ENCODE results near the gene PNO1.

Gene PNO1

DNA sequence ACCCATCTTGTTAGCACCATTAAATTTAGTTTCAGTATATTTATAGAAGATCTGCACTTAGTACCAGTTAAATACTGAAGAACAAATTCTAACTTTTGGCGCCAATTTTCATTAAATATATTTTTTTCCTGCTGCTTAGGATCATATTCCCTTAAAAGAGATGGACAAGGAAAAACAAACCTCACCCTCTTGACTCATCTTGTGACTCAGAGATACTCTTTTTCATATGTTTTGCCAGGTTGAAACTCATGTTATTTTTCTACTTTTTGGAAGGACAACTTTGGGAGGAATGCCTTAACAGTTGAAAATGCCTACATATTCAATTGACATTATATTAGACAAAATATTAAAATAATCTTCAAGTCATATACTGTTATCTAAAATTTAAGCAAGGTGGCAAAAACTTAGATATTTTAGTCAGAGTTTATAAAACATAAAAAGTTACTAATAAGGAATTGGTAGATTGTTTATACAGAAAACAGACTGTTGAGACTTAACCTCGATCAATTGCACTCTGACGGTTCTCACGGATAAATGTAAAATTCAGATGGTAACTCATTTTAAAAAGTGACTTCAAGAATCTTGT, 36.2 kb downstream of the PNO1 start:
- DNase-seq (ENCODE audit: low read depth in 2 of 2), result no peak

DNA sequence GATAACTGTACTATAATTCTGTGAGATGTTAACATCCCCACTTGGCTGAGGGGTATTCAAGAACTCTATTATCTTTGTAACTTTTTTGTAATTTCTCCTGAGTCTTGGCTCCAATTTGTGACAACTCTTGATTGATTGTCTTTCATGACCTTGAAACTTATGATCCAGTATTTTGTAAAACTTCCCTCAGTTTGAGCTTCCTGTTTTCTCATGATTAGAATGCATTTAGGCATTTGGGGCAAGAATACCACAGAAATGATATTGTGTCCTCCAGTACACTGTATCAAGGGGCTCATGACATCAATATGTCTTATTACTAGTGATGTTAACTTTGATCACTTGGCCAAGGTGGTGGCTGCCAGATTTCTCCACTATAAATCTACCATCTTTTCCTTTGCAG, 37.4 kb downstream of the PNO1 start:
- DNase-seq (ENCODE audit: low read depth in 2 of 2), result no peak

DNA sequence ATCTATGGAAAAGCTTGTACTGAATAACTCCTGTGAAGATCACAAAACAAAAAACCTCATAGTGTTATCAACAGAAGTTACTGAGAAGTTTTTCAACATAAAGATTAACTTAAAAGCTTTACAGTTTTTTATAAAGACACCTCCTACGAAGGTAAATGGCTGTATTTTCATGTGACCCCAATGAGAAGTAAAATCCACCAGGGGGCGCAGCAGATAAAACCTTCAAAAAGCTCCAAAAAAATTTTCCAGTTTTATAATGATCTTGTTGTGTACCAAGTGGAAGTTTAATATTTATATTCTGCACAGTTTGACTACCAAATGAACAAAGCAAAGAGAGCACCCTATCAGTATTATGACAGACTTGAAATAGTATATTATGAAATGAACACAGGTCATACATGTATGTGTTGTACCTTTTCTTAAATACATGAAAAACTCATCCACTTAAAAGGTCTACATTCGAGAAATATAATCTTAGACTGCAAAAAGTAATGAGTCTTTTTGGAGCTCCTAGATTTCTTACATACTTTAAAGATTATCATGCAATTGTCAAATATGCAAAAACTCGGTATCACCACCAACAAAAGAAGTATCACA, 38.5 kb downstream of the PNO1 start:
- DNase-seq (ENCODE audit: low read depth in 2 of 2), result no peak

DNA sequence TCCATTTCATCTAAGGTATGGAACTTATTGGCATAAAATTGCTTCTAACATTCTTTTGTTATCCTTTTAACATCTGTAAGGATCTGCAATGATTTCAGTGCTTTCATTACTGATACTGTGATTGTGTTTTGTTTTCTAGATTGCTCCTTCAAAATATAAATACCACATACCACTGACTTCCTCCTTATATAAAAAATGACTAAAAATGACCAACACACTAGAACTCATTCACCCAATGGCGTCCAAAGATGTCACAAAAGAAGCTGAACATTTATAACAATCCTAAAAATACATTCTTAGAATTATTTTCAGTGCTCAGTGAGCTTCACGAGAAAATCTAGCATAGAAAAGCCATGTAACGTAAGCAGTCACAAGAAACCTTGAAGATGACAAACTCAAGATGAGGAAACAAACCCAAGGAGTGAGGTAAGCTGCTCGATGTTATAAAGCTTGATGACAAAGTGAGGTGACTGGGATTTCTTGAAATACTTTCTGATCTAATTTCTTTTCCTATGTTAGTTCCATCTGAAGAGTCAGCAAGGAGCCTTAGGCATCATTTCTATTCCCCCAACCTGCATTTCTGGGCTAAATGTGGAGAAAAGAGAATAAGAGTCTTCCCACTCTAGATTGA, 42.6 kb downstream of the PNO1 start:
- no peak for DNase-seq (ENCODE audit: low read depth in 2 of 2)

DNA sequence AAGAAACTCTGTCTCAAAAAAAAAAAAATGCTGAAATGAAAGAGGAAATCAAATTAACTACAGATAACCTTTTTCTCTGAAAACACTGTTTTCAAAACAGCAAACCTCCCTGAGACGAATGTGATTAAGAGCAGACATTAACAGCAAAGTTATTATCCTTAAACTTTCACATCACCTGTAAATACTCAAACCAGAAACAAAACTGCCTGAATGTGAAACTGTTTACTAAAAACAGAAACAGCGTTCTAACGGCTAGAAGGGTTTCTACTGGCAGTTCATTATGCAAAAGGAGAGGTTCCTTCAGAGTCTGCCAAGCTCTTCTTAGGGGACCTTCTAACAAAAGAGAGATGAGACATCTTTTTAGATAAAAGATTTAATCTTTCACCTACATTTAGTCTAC, 45.9 kb downstream of the PNO1 start:
- no peak for DNase-seq (ENCODE audit: low read depth in 2 of 2)

DNA sequence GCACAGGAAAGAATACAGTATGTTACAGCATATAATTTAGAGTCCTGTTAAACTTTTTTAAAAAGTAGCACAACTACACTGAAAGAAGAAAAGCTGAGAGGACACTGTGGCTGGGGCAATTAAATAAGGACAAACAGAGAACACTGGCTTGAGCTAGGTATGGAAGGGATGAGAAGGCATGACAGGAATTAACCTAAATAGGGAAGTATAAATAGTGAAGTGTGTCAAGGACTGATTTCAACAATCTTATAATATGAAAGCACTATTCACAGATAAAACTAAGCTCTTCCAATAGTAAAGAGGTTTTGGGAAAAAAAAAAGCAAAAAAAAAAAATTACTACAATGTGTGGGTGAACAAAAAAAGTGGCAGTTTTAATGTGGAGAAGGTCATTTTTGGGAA, 49.1 kb downstream of the PNO1 start:
- no peak for DNase-seq (ENCODE audit: low read depth in 2 of 2)

DNA sequence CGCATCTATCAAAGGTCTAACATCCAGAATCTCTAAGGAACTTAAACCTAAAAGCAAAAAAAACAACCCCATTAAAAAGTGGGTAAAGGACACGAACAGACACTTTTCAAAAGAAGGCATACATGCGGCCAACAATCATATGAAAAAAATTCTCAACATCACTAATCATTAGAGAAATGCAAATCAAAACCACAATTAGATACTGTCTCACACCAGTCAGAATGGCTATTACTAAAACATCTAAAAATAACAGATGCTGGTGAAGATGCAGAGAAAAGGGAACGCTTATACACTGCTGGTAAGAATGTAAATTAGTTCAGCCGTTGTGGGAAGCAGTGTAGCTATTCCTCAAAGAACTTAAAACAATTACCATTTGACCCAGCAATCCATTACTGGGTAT, 56.7 kb downstream of the PNO1 start:
- DNase-seq (ENCODE audit: low read depth in 2 of 2), result no peak

DNA sequence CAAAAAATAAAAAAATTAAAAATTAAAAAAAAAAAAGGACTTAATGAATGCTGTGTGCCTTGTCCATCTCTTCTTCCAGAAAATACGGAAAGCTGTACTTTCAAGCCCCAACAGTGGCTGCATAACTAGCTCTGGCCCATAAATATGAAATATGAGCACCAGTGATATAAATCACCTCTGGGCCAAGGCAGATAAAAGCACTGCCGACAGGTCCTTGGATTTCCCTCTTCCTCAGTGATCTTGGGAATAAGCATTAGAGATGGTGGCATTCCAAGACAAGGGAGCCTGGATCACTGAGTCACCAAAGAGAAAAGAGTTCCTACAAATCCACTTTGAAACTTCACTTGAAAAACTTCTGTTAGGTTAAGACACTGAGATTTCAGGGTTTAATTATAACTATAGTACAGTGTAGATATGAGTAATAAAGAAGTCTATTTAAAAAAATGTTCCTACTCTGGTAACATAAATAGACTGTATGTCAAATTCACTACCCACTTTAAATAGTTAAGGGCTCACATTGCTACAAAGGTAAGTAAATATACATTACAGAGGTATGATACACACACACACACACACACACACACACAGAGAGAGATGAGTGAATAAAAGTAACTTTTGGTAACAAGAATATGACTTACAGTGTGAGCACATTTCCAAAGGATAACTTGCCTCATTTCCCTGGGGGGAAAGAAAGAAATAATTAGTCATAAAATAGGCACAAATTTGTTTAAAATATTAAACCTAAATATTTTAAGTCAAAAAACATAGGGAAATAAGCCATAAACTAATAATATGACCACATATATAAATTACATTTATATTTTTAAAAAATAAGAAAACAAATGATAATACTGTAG, 59.0 kb downstream of the PNO1 start:
- DNase-seq (ENCODE audit: low read depth in 2 of 2), result no peak

DNA sequence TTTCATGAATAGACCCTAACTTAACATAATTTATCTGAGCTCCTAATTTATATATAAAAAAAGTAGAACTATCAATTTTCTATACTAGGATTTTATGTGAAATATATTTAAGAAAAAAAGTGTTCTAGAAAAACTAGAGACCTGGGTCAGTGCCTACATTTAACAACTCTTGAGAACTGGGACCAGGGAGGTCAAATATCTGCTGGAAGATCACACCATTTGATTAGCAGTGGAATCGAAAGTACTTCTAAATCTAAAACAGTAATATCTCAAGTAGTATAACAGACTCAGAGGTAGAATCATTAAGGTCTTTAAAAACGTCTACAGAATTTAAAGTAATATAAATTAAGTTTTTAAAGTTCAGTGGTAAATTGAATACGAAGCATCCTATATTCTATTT, 60.0 kb downstream of the PNO1 start:
- DNase-seq (ENCODE audit: low read depth in 2 of 2), result no peak

DNA sequence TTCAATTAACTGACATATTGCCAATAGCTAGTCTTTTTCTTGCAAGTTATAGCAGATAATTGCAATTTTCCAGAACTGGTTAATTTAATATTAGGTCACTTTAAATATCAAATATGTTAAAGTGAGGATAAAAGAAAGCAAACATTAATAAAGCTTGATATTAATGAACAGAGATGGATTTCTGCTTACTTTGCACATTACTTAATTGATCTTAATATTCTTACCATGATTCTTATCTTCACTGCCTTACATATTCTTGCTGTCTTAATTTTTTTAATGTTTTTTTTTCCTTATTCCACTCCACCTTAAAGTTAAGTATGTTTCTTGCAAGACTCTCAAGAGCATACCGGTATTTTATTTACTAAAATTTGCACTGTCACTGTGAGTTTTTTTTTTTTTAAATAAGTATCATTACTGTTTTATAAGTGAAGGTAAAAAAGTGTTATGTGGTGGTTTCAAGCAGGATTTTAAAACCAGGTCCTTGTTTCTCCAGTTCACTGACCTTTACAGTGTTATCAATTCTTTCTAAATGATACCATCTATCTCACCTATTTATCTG, 60.7 kb downstream of the PNO1 start:
- DNase-seq (ENCODE audit: low read depth in 2 of 2), result no peak

DNA sequence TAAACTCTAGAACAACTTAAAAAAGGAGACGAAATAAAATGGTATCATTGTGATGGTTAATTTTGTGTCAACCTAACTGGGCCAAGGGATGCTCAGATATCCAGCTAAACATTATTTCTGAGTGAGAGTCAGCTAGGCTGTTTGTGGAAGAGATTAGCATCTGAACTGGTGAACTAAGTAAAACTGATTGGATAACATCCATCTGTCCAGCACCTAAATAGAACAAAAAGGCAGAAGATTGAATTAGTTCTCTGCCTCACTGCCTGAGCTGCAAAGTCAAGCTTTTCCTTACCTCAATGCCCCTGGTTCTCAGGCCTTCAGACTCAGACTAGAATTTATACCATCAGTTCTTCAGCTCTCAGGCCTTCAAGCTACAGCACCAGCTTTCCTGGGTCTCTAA, 64.6 kb downstream of the PNO1 start:
- DNase-seq (ENCODE audit: low read depth in 2 of 2), result no peak

DNA sequence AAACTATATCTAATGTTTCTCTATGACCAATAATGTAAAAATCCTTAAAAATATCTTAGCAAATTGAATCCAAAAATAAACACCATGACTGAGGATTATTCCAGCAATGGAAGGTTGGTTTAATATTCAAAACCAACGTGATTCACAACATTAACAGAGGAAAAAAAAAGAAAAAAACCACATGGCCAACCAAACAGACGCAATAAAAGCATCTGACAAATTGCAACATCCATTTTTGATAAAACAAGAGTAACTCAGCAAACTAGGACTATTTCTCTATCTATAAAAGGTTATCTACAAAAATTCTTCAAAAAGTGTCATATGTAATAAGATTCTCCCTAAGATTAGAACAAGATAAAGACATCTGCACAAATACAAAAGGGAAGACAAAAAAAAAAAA, 65.7 kb downstream of the PNO1 start:
- no peak for DNase-seq (ENCODE audit: low read depth in 2 of 2)

DNA sequence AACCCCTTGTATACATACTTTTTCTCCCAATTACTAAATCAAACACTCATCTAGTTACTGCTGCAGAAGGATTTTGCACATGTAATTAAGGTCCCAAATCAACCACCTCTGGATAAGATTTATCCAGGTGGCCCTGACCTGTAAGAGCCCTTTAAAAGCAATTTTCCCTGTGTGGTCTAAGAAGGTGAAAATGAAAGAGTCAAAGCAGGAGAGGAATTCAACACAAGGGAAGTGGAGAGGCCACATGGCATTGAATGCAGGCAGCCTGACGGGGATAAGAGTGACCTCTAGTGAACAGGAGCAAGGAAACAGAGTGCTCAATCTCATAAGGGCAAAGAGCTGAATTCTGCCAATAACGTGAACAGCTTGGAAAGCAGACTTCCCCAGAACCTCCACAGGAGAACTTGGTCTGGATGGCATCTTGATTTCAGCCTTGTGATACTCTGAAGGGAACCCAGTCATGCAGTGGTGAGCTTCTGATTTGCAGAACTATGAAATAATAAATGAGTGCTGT, 67.5 kb downstream of the PNO1 start:
- DNase-seq (ENCODE audit: low read depth in 2 of 2), result no peak

Measured in stimulated activated CD4-positive, alpha-beta T cell treated with anti-CD3 and anti-CD28 coated beads, Interleukin-15, amount 100 ng/mL, for 48 hours (primary cell).